Esophagus muscularis mucosa (tissue), 4 donors: Measurements from ENCODE around the gene SUPT3H. TPM values are rescaled to one million over a fixed set of nuclear protein-coding genes. Genes with fewer than 3 reads are reported as not detected.

ENCODE experiments used
- DNase-seq: peaks from one replicate; pipeline ENCODE4 v3.0.0-alpha.2; 2017; ENCODE audit errors: extremely low spot score
- H3K27ac ChIP-seq, 4 donors: fragments of 200-600 bp; sonication (generic); replicated peaks in 1 of 4; 1 replicate in 3 of 4; 2 replicates in 1 of 4; pipeline ENCODE4 v1.5.1; 2016 to 2019; ENCODE audit warnings: mild to moderate bottlenecking in 1 of 4
- H3K27me3 ChIP-seq, 4 donors: fragments of 200-600 bp; sonication (generic); one replicate each; pipeline versions ENCODE4 v1.5.1 to v1.6.0; 2016 to 2019
- H3K36me3 ChIP-seq, 4 donors: fragments of 200-600 bp; sonication (generic); one replicate each; pipeline ENCODE4 v1.5.1; 2016 to 2019
- H3K4me1 ChIP-seq, 4 donors: fragments of 200-600 bp; sonication (generic); one replicate each; pipeline ENCODE4 v1.5.1; 2016 to 2019
- H3K4me3 ChIP-seq, 4 donors: fragments of 200-600 bp; sonication (generic); 1 replicate in 2 of 4; 2 replicates in 2 of 4; pipeline ENCODE4 v1.5.1; 2016 to 2019; ENCODE audit warnings: mild to moderate bottlenecking in 4 of 4, moderate library complexity in 1 of 4
- H3K9me3 ChIP-seq, 4 donors: fragments of 200-600 bp; sonication (generic); 1 replicate in 3 of 4; 2 replicates in 1 of 4; pipeline ENCODE4 v1.5.1; 2016 to 2019
- EP300 ChIP-seq: sonication (generic); formaldehyde crosslinking; IDR thresholded peaks from one replicate; pipeline ENCODE4 v1.6.1; 2017; ENCODE audit warnings: antibody characterized with exemption
- POLR2A ChIP-seq: fragments of 450-650 bp; IDR thresholded peaks from one replicate; pipeline ENCODE4 v1.6.1; 2017; ENCODE audit warnings: antibody characterized with exemption, moderate library complexity, mild to moderate bottlenecking, low read depth
- POLR2AphosphoS5 ChIP-seq, 2 donors: sonication (generic); formaldehyde crosslinking; IDR thresholded peaks; one replicate each; pipeline ENCODE4 v1.6.1; 2017; ENCODE audit warnings: antibody characterized with exemption in 2 of 2
- WGBS: methylation state at CpG from one replicate; pipeline ENCODE4 v1.1.5; 2018; 5-methylcytosine and 5-hydroxymethylcytosine counted together
- intact Hi-C: fragments of 100-400 bp; cut with DNase I; formaldehyde crosslinking; loops from one replicate; pipeline ENCODE4 v1.15.1; 2023
- total RNA-seq, 4 donors: library from RNA; depleted of rRNA; stranded (reverse); fragments of >200 nt; gene quantifications; one replicate each; pipeline versions ENCODE4 v1.1.0 to v1.2.1, GENCODE V29; 2016
- TF ChIP-seq, protein P1 (sequence below), 3 experiments: fragments of 200-600 bp in 2 of 3; fragments of 450-650 bp in 1 of 3; sonication (generic) in 2 of 3; IDR thresholded peaks; one replicate each; pipeline ENCODE4 v1.5.1; 2017 to 2019; ENCODE audit warnings: antibody characterized with exemption in 3 of 3, mild to moderate bottlenecking in 2 of 3, moderate library complexity in 1 of 3

The SUPT3H gene
- total RNA-seq, 4 donors from 2014 or later: 5.1 to 13.3 (median 9.9) TPM

GRCh38 chr6:45026003-45026516 lies 351.7 kb downstream of the SUPT3H start:
- WGBS: 92% methylated on average over 2 of the region's 2 CpGs
- H3K4me1 ChIP-seq: peaks cover 0 to 7% (median 0%) of the 10 kb centered on the region in 4 donors
- no peaks in the 10 kb centered on the region for H3K36me3 ChIP-seq
- no peak overlapping the region for H3K27ac ChIP-seq
- peaks cover 0 to 14% (median 2%) of the 10 kb centered on the region in 4 donors for H3K9me3 ChIP-seq
- H3K27me3 ChIP-seq: no peaks in the 10 kb centered on the region
- DNase-seq: no peak
- no peak overlapping the region for H3K4me3 ChIP-seq
- intact Hi-C loops: no loop called here
- TF ChIP-seq POLR2A: no peak

DNA sequence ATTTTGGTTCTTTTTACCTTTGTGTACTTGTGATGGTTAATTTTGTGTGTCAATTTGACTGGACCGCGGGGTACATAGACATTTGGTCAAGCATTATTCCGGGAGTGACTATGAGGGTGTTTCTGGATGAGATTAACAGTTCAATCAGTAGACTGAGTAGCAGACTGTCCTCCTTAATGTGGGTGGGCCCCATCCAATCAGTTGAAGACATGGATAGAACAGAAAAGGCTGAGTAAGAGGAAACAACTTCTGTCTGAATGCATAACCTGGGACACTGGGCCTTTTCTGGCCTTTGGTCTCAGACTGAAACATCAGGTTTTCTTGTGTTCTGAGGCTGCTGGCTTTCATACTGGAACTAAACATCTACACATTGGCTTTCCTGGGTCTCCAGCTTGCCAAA lies 353.1 kb downstream of the SUPT3H start:
- TF ChIP-seq, protein P1, sequence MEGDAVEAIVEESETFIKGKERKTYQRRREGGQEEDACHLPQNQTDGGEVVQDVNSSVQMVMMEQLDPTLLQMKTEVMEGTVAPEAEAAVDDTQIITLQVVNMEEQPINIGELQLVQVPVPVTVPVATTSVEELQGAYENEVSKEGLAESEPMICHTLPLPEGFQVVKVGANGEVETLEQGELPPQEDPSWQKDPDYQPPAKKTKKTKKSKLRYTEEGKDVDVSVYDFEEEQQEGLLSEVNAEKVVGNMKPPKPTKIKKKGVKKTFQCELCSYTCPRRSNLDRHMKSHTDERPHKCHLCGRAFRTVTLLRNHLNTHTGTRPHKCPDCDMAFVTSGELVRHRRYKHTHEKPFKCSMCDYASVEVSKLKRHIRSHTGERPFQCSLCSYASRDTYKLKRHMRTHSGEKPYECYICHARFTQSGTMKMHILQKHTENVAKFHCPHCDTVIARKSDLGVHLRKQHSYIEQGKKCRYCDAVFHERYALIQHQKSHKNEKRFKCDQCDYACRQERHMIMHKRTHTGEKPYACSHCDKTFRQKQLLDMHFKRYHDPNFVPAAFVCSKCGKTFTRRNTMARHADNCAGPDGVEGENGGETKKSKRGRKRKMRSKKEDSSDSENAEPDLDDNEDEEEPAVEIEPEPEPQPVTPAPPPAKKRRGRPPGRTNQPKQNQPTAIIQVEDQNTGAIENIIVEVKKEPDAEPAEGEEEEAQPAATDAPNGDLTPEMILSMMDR (IDR thresholded peaks at IDR 0.05): no peak
- Histone ChIP-seq H3K4me1 (peaks cover 0 to 7% (median 0%) of the 10 kb centered on the region in 4 donors), H3K27me3 (no peaks in the 10 kb centered on the region), H3K36me3 (no peaks in the 10 kb centered on the region), H3K9me3 (peaks cover 0 to 14% (median 2%) of the 10 kb centered on the region in 4 donors), H3K4me3 (no peak overlapping the region), H3K27ac (no peak overlapping the region)
- intact Hi-C loops: no loop called here
- 91% methylated on average over 3 of the region's 3 CpGs for WGBS
- DNase-seq: no peak

- H3K36me3 ChIP-seq: no peaks in the 10 kb centered on the region
- intact Hi-C loops: no loop called here
- TF ChIP-seq, protein P1 (IDR thresholded peaks at IDR 0.05): no peak
- TF ChIP-seq POLR2AphosphoS5 (IDR thresholded peaks at IDR 0.05) (no peak), EP300 (no peak), POLR2A (no peak)
- no peak for DNase-seq
- H3K27me3 ChIP-seq: no peaks in the 10 kb centered on the region
- peaks cover 0 to under 1% (median 0%) of the 10 kb centered on the region in 4 donors for H3K9me3 ChIP-seq
- peaks cover 0 to 7% (median 0%) of the 10 kb centered on the region in 4 donors for H3K4me1 ChIP-seq
- no peak overlapping the region for H3K4me3 ChIP-seq
- no peak overlapping the region for H3K27ac ChIP-seq
- WGBS: 11% methylated on average over 2 of the region's 2 CpGs
These were observed 356.1 kb downstream of the SUPT3H start for GRCh38 chr6:45021676-45022075.

DNA sequence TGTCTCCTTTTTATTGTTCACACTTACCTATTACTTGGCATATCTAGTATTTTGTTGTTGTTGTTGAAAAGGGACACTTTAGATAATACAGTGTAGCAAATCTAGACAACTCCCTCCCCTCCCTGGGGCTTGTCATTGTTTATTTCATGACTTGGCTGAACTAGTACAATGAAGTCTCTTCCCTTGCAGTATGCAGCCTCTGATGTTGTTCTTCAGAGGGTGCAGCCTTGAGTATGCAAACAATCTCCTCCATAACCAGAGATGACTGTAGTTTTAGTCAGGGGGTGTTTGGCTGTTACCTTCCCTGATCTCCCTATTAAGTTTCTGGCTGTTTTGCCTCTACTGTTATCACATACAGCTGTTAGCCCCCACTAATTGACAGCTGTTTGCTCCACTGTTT lies 365.0 kb downstream of the SUPT3H start:
- peaks cover 0 to 22% (median 0%) of the 10 kb centered on the region in 4 donors for H3K36me3 ChIP-seq
- H3K4me1 ChIP-seq: no peaks in the 10 kb centered on the region
- intact Hi-C loops: no loop called here
- H3K27ac ChIP-seq: no peak overlapping the region
- no peaks in the 10 kb centered on the region for H3K27me3 ChIP-seq
- no peak for DNase-seq
- no peaks in the 10 kb centered on the region for H3K9me3 ChIP-seq
- TF ChIP-seq, protein P1 (IDR thresholded peaks at IDR 0.05): no peak
- no peak for TF ChIP-seq POLR2A
- no peak for TF ChIP-seq POLR2AphosphoS5 (IDR thresholded peaks at IDR 0.05)
- no peak for TF ChIP-seq EP300
- no peak overlapping the region for H3K4me3 ChIP-seq

GRCh38 chr6:45009576-45009975 lies 368.2 kb downstream of the SUPT3H start:
- Histone ChIP-seq H3K4me1 (no peaks in the 10 kb centered on the region), H3K27me3 (no peaks in the 10 kb centered on the region), H3K4me3 (no peak overlapping the region), H3K9me3 (no peaks in the 10 kb centered on the region), H3K36me3 (peaks cover 0 to 22% (median 0%) of the 10 kb centered on the region in 4 donors), H3K27ac (no peak overlapping the region)
- WGBS: 92% methylated on average over 3 of the region's 3 CpGs
- no peak for DNase-seq
- intact Hi-C loops: no loop called here
- TF ChIP-seq, protein P1 (IDR thresholded peaks at IDR 0.05): no peak
- TF ChIP-seq POLR2A (no peak), POLR2AphosphoS5 (IDR thresholded peaks at IDR 0.05) (no peak)
